Ramos (cell line): Measurements from ENCODE around the gene TMIGD1.

Experiments used
- in situ Hi-C: fragments of 300-500 bp; cut with MboI; formaldehyde crosslinking; loops from one replicate; pipeline ENCODE4 v1.14.3; 2022; ENCODE audit warnings: low sequenced_read_pairs; ENCODE audit not compliant: unreplicated experiment

Gene TMIGD1

GRCh38 chr17:30297715-30298114 is 36.1 kb downstream of the TMIGD1 start:
- in situ Hi-C loops, result no loop called here

- in situ Hi-C loops, result no loop called here
These were observed 37.3 kb downstream of the TMIGD1 start for GRCh38 chr17:30296499-30297080.

GRCh38 chr17:30292286-30292858 is 41.5 kb downstream of the TMIGD1 start:
- in situ Hi-C loops, result no loop called here

GRCh38 chr17:30291543-30292285 is 42.1 kb downstream of the TMIGD1 start, which contains the start of gene BLMH:
Gene BLMH, minus strand, starts transcription at chr17:30291944. Its CDS starts 125 bp downstream, at chr17:30291819.
- in situ Hi-C loops, result no loop called here

GRCh38 chr17:30290696-30291542 is 42.9 kb downstream of the TMIGD1 start:
- in situ Hi-C loops, result no loop called here

- in situ Hi-C loops, result no loop called here
These were observed 43.8 kb downstream of the TMIGD1 start for GRCh38 chr17:30290077-30290476.

- in situ Hi-C loops, result no loop called here
These were observed 54.7 kb downstream of the TMIGD1 start for GRCh38 chr17:30279156-30279555.

- in situ Hi-C loops, result no loop called here
These were observed 55.8 kb downstream of the TMIGD1 start for GRCh38 chr17:30278032-30278431.

GRCh38 chr17:30275911-30276310 is 57.9 kb downstream of the TMIGD1 start:
- in situ Hi-C loops, result no loop called here

GRCh38 chr17:30274887-30275286 is 59.0 kb downstream of the TMIGD1 start:
- in situ Hi-C loops, result no loop called here

- in situ Hi-C loops, result no loop called here
These were observed 60.5 kb downstream of the TMIGD1 start for GRCh38 chr17:30273373-30273772.

GRCh38 chr17:30271102-30271501 is 62.8 kb downstream of the TMIGD1 start:
- in situ Hi-C loops, result no loop called here

- in situ Hi-C loops, result no loop called here
These were observed 66.2 kb downstream of the TMIGD1 start for GRCh38 chr17:30267625-30268024.
